ENCODE data around the gene MRPS31.

MRPS31 gene

DNA sequence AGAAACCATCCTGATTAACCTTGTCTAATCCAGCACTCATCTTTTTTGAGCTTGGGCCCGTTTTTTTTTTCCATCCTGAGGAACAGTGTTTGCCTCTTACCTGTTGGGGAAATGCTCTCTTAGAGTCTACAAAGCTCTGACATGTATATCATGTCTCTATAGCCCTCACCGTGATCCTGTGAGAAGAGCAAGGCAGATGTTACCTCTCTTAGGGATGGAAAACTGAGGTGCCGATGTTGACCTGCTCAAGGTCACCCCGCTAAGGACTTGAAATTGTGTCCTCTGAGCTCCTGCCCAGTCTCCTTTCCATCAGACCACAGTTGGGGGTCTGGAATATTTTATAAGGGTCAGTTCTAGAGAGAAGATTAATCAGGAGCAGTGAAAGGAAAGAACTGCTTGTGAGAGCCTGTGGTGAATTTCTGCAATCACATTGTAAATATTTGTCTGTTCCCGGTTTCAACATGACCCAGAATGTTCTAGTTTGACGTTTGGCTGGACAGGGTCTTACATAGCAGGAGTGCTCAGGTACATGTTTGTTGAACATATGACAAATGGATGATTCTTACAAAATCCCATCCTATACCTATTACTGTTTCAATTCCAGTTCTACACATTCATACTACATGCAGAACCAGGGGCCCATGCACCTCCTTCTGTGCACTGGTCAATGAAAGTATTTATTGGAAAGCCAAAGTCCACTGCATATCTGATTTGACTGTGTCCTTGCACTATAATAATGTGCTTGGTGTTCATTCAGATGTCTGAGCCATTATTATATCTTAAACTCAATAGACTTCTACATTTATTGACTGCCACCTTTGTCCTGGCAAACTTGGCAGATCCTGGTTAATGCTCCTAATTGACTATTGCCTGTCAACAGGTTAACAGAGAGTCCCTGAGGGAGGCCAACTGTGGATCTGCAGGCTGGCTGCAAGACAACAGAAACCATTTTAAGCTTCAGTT, 30.5 kb upstream of the MRPS31 start:
- H3K27me3 ChIP-seq (ENCODE audit: control insufficient read depth in 1 of 2, insufficient read depth in 2 of 2, low read length in 2 of 2): no peaks in the 10 kb centered on the region
- no peaks in the 10 kb centered on the region for H3K9me3 ChIP-seq (ENCODE audit: control insufficient read depth in 2 of 2, low read length in 2 of 2)
- no peak overlapping the region for H3K9ac ChIP-seq (ENCODE audit: low read length in 2 of 2)
- no peak overlapping the region for H3K27ac ChIP-seq (ENCODE audit: low read length)
- H3K36me3 ChIP-seq (ENCODE audit: control insufficient read depth in 2 of 2, insufficient read depth in 2 of 2, low read length in 2 of 2): peaks cover 19 to 23% of the 10 kb centered on the region in 2 donors
- no peak overlapping the region for H3K4me3 ChIP-seq (ENCODE audit: low read length in 2 of 2)
- H3K4me1 ChIP-seq (ENCODE audit: control insufficient read depth, insufficient read depth, low read length): no peaks in the 10 kb centered on the region

DNA sequence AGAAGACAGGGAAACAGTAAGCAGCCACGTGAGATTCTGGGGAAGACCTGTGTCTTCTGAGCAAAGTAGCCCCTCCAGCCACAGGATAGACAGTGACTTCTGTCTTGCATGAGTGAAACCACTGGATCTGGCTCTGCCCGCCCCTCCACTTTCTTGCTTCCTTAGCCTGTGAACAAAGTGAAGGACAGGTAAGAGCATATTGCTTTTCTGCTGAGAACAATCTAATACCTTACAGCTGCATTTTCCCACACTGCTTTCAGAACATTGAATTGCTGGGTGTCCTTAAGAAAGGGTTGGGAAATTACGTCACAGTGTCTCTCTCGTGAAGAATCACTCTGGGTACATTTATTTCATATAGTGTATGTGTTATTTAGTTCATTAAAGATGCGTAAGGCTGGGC, 29.6 kb upstream of the MRPS31 start:
- no peak overlapping the region for H3K27ac ChIP-seq (ENCODE audit: low read length)
- H3K27me3 ChIP-seq (ENCODE audit: control insufficient read depth in 1 of 2, insufficient read depth in 2 of 2, low read length in 2 of 2): no peaks in the 10 kb centered on the region
- no peak overlapping the region for H3K9ac ChIP-seq (ENCODE audit: low read length in 2 of 2)
- H3K9me3 ChIP-seq (ENCODE audit: control insufficient read depth in 2 of 2, low read length in 2 of 2): no peaks in the 10 kb centered on the region
- H3K36me3 ChIP-seq (ENCODE audit: control insufficient read depth in 2 of 2, insufficient read depth in 2 of 2, low read length in 2 of 2): peaks cover 17 to 19% of the 10 kb centered on the region in 2 donors
- no peaks in the 10 kb centered on the region for H3K4me1 ChIP-seq (ENCODE audit: control insufficient read depth, insufficient read depth, low read length)
- no peak overlapping the region for H3K4me3 ChIP-seq (ENCODE audit: low read length in 2 of 2)

DNA sequence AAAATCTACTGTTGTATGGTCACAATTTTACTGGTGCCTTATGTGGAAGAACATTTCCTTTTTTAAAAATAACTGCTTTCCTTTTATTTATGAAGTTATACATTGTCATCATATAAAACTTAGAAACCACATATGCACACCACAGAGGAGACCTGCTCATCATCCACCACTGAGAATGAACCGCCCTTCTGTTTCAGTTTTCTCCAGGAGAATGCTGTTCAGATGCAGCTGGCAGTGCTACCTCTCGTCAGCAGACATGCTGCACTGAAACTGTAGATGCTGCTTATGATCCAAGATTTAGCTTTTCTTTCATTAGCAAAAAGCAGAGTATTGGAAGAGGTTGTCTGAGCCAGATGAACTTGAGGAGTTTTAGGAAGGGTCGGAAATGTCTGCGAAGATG, 28.5 kb upstream of the MRPS31 start:
- Histone ChIP-seq H3K36me3 (ENCODE audit: control insufficient read depth in 2 of 2, insufficient read depth in 2 of 2, low read length in 2 of 2) (peaks cover 14 to 15% of the 10 kb centered on the region in 2 donors), H3K9me3 (ENCODE audit: control insufficient read depth in 2 of 2, low read length in 2 of 2) (no peaks in the 10 kb centered on the region), H3K27me3 (ENCODE audit: control insufficient read depth in 1 of 2, insufficient read depth in 2 of 2, low read length in 2 of 2) (no peaks in the 10 kb centered on the region), H3K9ac (ENCODE audit: low read length in 2 of 2) (no peak overlapping the region), H3K27ac (ENCODE audit: low read length) (no peak overlapping the region), H3K4me1 (ENCODE audit: control insufficient read depth, insufficient read depth, low read length) (no peaks in the 10 kb centered on the region), H3K4me3 (ENCODE audit: low read length in 2 of 2) (no peak overlapping the region)

DNA sequence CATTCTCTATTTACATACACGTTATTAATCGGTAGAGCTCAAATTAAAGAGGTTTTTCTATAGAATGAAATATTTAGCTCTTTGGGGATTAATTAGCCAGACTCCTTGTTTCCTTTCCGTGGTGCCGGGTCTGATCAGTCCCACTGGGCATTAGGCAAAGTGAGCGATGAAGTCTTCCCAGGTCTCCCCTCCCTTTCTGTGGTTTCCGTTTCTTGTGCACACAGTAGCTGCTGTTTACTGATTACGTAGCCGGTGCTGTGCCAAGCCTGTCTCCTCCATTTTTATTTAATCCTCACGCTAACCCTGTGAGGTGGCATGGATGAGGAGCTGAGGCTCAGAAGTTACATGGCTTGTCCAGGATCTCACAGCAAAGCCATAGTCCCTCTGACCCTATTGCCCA, 27.4 kb upstream of the MRPS31 start:
- no peak overlapping the region for H3K27ac ChIP-seq (ENCODE audit: low read length)
- no peaks in the 10 kb centered on the region for H3K27me3 ChIP-seq (ENCODE audit: control insufficient read depth in 1 of 2, insufficient read depth in 2 of 2, low read length in 2 of 2)
- no peaks in the 10 kb centered on the region for H3K9me3 ChIP-seq (ENCODE audit: control insufficient read depth in 2 of 2, low read length in 2 of 2)
- no peaks in the 10 kb centered on the region for H3K4me1 ChIP-seq (ENCODE audit: control insufficient read depth, insufficient read depth, low read length)
- H3K9ac ChIP-seq (ENCODE audit: low read length in 2 of 2): no peak overlapping the region
- H3K36me3 ChIP-seq (ENCODE audit: control insufficient read depth in 2 of 2, insufficient read depth in 2 of 2, low read length in 2 of 2): peaks cover 12 to 15% of the 10 kb centered on the region in 2 donors
- no peak overlapping the region for H3K4me3 ChIP-seq (ENCODE audit: low read length in 2 of 2)

DNA sequence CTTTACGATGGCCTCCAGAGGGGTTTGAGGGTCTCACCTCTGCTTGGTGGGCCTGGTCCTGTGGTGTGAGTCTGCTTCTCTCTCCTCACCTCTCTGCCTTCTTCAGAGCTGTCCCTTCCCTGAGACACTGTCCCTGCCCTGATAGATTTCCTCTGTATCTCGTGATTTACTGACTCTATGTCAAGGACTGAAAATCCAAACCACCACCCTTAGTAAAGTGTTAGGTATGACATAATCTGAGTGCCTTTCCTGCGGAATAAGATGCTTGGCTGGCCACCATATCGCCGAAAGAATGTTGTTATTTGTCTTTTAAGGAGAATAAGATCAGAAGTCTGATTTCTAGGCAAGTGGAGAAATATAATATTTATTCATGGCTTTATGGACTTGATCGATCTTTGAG, 25.7 kb upstream of the MRPS31 start:
- H3K9me3 ChIP-seq (ENCODE audit: control insufficient read depth in 2 of 2, low read length in 2 of 2): no peaks in the 10 kb centered on the region
- H3K27ac ChIP-seq (ENCODE audit: low read length): no peak overlapping the region
- no peak overlapping the region for H3K4me3 ChIP-seq (ENCODE audit: low read length in 2 of 2)
- H3K4me1 ChIP-seq (ENCODE audit: control insufficient read depth, insufficient read depth, low read length): no peaks in the 10 kb centered on the region
- H3K27me3 ChIP-seq (ENCODE audit: control insufficient read depth in 1 of 2, insufficient read depth in 2 of 2, low read length in 2 of 2): no peaks in the 10 kb centered on the region
- H3K36me3 ChIP-seq (ENCODE audit: control insufficient read depth in 2 of 2, insufficient read depth in 2 of 2, low read length in 2 of 2): peaks cover 8 to 15% of the 10 kb centered on the region in 2 donors
- H3K9ac ChIP-seq (ENCODE audit: low read length in 2 of 2): no peak overlapping the region

DNA sequence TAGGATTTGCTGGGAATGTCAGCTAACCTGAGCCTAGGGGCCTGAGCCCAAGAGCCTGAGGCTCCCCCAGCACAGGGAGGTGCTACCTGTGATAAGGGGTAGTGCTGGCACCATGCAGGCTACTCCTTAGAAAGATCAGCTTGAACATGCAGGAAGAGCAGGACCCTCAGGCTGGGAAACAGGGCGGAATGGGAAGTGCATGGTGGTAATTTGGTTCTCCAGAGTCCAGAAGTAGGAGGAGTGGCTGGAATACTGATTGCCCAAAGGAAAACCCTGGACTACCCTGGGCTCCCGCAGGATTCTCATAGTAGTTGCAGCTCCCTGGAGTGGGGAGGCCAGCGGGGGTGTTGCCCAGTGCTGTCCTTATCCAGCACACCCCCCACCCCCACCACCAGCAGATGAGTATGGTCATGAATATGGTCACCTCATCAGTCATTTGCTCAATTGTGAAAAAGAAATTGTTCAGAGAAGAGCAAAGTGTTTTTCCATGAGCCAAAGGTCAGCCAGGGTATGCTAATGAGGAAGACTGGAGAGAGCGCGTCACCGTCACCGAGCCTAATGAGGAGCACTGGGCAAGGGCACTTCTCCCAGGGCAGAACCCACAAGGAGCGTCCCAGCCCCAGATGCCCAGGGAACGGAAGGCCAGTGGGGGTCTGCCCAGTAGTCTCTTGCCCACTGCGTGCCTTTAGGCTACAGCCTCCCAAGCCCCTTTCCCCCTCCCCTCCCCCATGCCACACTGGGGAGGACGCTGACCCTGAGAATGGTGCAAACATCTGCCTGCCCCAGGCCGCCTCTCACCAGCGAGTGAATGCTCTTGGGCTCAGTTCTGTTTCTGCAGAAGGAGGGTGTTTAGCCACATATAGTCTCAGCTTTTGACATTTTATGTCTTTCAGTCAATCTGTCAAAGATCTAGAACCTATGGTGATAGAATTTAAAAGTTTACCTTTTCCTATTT, 23.7 kb upstream of the MRPS31 start:
- Histone ChIP-seq H3K9me3 (ENCODE audit: control insufficient read depth in 2 of 2, low read length in 2 of 2) (no peaks in the 10 kb centered on the region), H3K27me3 (ENCODE audit: control insufficient read depth in 1 of 2, insufficient read depth in 2 of 2, low read length in 2 of 2) (no peaks in the 10 kb centered on the region), H3K9ac (ENCODE audit: low read length in 2 of 2) (no peak overlapping the region), H3K4me3 (ENCODE audit: low read length in 2 of 2) (no peak overlapping the region), H3K4me1 (ENCODE audit: control insufficient read depth, insufficient read depth, low read length) (peaks cover 6% of the 10 kb centered on the region), H3K27ac (ENCODE audit: low read length) (no peak overlapping the region), H3K36me3 (ENCODE audit: control insufficient read depth in 2 of 2, insufficient read depth in 2 of 2, low read length in 2 of 2) (peaks cover 3 to 11% of the 10 kb centered on the region in 2 donors)

DNA sequence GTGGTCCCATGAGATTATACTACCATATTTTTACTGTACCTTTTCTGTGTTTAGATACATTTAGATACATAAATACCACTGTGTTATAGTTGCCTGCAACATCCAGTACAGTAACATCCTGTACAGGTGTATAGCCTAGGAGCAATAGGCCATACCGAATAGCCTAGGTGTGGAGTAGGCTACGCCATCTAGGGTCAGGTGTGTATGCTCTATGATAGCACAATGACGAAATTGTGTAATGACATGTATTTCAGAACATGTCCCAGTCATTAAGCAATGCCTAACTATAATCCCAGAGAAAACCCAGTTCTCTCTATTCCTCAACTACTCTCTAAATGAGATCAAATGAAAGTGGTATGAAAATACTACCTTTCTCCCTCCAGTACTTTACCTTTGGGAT, 22.3 kb upstream of the MRPS31 start:
- H3K4me3 ChIP-seq (ENCODE audit: low read length in 2 of 2): no peak overlapping the region
- no peak overlapping the region for H3K27ac ChIP-seq (ENCODE audit: low read length)
- H3K9me3 ChIP-seq (ENCODE audit: control insufficient read depth in 2 of 2, low read length in 2 of 2): no peaks in the 10 kb centered on the region
- H3K27me3 ChIP-seq (ENCODE audit: control insufficient read depth in 1 of 2, insufficient read depth in 2 of 2, low read length in 2 of 2): no peaks in the 10 kb centered on the region
- H3K36me3 ChIP-seq (ENCODE audit: control insufficient read depth in 2 of 2, insufficient read depth in 2 of 2, low read length in 2 of 2): peaks cover 0 to 2% of the 10 kb centered on the region in 2 donors
- H3K4me1 ChIP-seq (ENCODE audit: control insufficient read depth, insufficient read depth, low read length): peaks cover 10% of the 10 kb centered on the region
- no peak overlapping the region for H3K9ac ChIP-seq (ENCODE audit: low read length in 2 of 2)

DNA sequence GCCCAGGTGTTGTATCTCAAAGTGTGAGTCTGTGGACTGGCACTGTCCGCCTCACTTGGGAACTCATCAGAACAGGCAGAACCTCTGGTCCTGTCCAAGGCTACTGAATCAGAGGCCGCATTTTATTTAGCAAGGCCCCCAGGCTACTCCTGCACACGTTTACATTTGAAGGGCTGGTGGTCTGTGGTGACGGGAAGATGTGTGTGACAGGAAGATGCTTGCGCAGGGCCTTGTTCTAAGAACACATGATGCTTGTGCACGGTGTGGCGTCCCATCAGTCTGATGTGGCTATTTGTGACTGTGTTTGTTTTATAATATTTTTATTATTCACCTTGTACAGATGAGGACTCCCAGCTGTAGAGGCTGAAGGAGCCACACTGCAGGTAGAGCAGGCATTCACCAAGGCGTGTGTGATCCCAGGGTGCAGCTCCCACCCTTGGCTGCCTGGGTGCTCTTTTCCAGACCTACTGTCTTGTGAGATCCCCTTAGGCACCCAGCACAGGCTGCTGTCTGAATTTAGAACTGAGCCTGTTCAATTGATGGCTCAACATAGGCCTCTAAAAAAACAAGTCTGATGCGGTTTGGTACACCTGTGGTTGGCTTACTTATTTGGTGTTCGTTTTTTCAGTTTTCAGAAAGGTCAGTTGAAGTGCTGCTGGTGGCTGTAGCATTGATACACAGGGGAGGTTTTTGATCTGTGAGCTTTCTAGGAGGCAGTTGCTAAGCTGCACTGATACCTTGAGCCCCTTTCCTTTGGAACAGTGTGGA, 21.5 kb upstream of the MRPS31 start:
- H3K9me3 ChIP-seq (ENCODE audit: control insufficient read depth in 2 of 2, low read length in 2 of 2): no peaks in the 10 kb centered on the region
- peaks cover 10% of the 10 kb centered on the region for H3K4me1 ChIP-seq (ENCODE audit: control insufficient read depth, insufficient read depth, low read length)
- no peak overlapping the region for H3K4me3 ChIP-seq (ENCODE audit: low read length in 2 of 2)
- H3K27ac ChIP-seq (ENCODE audit: low read length): no peak overlapping the region
- peaks cover 0 to 2% of the 10 kb centered on the region in 2 donors for H3K36me3 ChIP-seq (ENCODE audit: control insufficient read depth in 2 of 2, insufficient read depth in 2 of 2, low read length in 2 of 2)
- no peaks in the 10 kb centered on the region for H3K27me3 ChIP-seq (ENCODE audit: control insufficient read depth in 1 of 2, insufficient read depth in 2 of 2, low read length in 2 of 2)
- H3K9ac ChIP-seq (ENCODE audit: low read length in 2 of 2): no peak overlapping the region

DNA sequence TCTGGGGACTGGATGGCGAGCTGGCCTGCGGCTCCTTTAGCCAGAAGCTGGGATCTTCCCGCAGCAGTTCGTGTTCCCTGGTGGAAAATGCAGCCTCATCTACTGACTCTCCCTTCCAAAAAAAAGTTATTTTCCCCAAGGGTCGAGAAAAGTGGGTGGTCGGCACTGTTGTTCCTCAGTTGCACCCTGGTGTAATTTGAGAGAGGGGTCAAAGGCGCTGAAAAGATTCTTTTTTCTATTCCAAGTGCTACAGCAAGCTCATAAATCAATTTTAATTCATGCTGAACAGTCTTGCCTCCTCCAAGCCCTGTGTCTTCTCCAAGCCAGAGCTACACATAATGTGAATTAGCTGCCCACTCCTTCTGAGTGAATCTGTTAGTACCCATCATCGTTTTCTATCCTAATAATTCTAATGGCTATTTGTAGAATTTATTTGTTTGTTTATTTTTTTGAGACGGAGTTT, 19.2 kb upstream of the MRPS31 start:
- H3K36me3 ChIP-seq (ENCODE audit: control insufficient read depth in 2 of 2, insufficient read depth in 2 of 2, low read length in 2 of 2): peaks cover 0 to 2% of the 10 kb centered on the region in 2 donors
- H3K27me3 ChIP-seq (ENCODE audit: control insufficient read depth in 1 of 2, insufficient read depth in 2 of 2, low read length in 2 of 2): no peaks in the 10 kb centered on the region
- peak overlapping the region; percentile 76 to 80 for H3K4me3 ChIP-seq (ENCODE audit: low read length in 2 of 2)
- no peaks in the 10 kb centered on the region for H3K9me3 ChIP-seq (ENCODE audit: control insufficient read depth in 2 of 2, low read length in 2 of 2)
- peaks cover 10% of the 10 kb centered on the region for H3K4me1 ChIP-seq (ENCODE audit: control insufficient read depth, insufficient read depth, low read length)
- peak overlapping the region; percentile 55 for H3K27ac ChIP-seq (ENCODE audit: low read length)
- peak overlapping the region; percentile 66 to 72 for H3K9ac ChIP-seq (ENCODE audit: low read length in 2 of 2)
